Measurements from ENCODE around the gene NUDT14.

The NUDT14 gene

DNA sequence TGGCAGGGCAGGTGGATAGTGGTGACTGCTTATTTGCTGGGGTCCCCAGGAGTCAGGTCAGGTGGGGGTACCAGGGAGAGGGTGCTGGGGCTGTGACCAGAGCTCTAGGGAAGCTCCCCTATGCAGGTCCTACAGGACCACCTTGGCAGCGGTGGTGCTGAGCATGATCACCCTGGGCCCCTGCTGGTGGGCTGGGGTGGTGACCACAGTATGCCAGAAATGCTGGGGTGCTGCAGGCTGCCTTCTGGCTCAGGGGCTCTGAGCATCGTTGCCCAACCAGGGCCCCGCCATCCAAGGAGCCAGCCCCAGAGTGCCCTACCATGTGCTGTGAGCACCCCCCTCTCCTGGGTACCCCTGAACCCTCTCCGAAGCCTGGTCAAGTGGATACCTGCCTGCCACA, 17.5 kb upstream of the NUDT14 start:
- no peak for DNase-seq (ENCODE audit: low read depth)

DNA sequence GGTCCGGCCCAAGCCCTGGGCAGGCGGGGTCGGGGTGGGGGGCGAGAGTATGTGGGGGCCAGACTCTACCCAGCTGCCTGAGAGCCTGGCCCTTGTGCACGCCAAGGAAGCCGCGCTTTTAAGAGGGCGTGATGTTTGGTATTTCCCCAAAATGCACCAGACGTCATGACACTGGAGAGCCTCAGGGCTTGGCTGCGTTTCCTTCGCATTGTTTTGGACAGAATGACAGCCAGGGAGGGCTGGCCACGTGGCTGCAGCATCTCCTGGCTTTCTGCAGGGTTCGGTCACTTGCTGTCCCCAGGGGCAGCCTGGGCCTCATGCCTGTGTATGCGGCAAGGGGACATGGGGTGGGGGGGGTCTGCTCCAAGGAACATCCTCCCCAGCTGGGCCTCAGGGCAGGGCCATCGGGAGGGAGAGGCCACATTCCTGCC, 16.1 kb upstream of the NUDT14 start:
- DNase-seq (ENCODE audit: low read depth) = peak; percentile 22

DNA sequence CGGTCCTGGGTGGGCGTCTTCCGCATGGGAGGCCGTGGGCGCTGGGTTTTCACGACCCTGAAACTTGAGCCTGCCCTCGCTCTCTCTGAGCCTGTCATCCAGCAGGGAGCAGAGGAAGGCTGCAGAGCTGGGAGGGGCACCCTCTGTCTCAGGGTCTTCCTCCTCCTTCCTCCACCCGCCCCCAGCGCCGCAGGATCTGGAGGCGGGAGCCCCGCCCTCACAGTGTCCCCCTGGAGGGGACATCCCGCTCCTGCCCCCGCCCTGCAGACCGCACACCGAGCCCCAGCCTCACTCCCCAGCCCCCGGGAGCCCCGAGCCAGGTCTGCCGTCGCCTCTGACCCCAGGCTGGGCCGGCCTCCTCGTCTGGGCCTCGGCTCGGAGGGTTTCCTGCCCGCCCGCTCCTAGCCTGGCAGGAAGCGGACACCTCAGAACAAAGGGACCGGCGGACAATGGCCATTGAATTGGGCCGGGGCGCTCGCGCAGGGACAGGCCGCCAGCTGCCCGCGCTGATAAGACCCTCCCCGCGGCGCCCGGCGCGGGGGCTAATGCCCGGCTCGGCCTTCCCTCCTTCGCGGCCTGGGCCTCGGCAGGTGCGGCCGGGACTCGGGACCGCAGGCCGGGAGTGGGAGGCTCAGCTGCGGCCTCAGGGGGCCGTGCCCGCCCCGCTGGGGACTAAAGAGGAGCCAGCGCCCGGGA, 15.3 kb upstream of the NUDT14 start:
- DNase-seq (ENCODE audit: low read depth) = no peak

DNA sequence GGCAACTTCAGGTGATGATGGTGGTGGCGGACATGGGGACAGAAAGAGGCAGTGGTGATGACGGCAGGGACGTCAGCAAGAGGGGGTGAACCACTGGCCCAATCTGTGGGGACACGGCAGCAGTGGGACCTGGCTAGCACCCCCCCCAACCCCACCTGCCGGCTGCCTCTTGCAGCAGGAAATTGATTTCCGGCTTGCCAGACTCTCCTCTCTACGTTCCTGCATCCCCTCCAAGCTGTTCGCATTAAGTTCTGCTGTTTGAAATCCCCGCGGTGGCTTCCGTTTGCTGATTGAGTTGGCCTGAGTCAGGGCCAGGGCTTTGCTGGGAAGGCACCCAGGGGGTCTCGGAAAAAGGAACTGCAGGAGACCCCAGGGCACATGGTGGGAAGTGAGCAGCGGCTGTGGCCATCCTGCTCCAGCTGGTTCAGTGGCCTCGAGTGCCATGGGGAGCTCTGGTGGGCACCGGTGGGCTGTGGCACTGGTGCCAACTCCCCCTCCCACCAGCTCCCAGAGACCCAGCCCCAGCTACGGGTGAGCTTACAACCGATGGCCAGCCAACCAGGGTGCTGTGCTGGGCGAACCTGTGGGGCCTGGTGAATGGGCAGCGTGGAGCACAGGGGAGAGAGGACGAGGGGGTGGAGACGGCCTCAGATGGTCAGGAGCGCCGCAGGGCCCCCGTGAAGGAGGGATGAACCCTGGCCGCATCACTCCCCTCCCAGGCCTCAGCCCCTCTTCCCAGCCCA, 14.6 kb upstream of the NUDT14 start:
- DNase-seq (ENCODE audit: low read depth) = no peak

DNA sequence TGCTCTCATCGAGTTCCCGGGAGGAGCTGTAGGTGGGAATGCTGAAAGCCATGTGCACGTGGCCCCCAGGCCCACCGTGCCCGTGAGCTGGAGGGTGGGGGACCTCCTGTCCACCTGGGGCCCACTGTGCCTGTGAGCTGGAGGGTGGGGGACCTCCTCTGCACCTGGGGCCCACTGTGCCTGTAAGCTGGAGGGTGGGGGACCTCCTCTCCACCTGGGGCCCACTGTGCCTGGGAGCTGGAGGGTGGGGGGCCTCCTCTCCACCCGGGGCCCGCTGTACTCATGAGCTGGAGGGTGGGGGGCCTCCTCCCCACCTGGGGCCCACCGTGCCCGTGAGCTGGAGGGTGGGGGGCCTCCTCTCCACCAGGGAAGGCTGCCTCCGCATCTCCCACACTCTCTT, 13.9 kb upstream of the NUDT14 start:
- no peak for DNase-seq (ENCODE audit: low read depth)

DNA sequence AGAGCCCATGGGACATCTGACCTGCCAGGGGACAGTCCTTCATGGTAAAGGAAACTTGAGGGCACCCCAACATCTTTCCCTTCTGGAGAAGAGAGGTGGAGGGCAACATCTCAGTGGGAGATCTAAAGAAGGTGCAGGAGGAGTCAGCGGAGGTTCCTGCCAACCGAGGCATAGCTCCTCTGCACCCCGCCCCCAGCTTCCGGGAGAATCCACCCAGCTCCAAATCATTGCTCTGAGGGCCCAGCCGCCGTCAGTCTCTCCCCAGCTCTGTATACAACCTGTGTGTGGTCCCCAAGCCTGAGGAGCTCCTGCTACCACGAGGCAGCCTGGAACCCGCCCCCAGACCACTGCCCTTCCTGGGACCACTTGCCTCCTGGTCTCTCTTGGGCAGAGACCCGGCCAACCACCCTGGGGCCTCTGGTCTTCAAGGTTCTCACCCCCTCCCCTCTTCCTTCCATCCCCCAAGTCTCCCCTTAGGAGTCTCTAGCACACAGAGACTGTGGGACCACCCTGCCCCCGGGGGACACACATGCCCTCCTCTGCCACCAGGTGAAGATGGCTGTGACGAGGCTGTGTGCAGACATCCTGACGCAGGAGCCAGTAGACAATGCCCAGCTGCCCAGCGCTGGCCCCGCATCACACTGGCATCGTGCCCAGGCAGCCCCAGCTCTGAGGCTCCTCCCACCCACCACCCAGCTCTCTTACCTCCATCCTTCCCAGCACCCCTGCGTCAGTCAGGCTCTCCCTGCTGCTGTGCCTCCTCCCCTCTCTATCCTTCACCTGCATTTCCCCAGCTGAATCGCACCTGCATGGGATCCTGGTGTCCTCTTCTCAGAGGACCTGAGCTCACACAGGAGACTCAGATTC, 13.0 kb upstream of the NUDT14 start:
- no peak for DNase-seq (ENCODE audit: low read depth)

DNA sequence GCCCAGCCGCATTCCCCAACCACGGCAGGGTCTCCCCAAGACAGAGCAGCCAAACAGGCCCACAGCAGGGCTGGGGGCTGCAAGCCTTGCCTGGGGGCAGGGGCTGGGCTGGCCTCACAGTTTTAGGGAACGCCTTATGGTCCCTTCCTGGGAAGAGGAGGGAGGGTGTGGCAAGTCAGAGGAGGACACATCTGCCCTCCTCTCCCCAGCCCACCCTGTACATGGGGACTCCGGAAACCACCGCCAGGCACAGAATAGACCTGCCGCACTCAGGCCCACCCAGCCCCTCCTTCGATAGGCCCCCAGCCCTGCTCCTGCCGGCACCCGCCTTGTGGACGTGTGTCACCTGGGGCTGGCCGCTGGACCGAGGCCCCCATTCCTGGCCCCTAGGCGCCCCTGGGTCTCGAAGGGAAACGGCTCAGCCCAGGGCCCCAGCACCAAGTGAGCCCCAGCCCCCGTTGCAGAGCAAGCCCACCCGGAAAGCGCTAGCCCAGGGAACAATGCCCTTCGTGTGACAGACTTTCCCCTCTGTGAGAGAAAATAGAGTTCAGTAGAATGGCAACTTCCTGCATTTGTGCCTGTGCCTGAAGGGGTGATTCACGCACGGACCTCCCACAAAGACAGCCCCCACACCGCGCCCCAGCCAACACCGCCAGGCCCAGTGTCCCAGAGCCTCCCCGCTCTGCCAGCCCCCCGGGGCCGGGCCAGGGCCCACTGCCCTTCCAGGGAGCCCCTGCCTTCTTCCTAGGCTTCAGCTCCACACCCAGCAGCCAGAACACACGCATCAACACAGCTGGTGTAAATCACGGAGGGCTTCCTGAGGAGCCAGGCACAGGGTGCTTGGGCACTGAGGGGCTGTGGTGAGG, 12.0 kb upstream of the NUDT14 start:
- no peak for DNase-seq (ENCODE audit: low read depth)

DNA sequence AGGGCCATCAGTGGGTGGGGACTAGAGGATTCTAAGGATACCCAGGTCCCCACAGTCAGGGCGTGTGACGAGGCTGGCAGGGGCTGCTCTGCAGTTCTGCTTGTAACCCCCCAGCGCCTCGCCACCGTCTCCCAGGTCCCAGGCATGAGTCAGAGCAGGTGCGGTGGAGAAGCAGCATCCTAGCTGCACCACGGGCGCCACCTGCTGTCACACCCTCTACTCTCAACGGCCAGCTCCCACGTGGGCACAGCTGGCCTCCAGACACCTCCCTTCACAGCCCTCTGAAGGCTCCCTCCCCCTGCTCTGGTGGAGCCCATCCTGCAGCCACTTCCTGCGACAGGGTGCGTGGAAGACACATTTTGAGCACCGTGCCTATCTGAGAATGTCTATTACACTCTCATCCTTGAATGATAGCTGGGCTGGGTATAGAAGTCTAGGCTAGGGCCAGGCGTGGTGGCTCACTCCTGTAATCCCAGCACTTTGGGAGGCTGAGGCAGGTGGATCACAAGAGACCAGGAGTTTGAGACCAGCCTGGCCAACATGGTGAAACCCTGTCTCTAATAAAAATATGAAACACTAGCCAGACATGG, 6.9 kb upstream of the NUDT14 start:
- no peak for DNase-seq (ENCODE audit: low read depth)

DNA sequence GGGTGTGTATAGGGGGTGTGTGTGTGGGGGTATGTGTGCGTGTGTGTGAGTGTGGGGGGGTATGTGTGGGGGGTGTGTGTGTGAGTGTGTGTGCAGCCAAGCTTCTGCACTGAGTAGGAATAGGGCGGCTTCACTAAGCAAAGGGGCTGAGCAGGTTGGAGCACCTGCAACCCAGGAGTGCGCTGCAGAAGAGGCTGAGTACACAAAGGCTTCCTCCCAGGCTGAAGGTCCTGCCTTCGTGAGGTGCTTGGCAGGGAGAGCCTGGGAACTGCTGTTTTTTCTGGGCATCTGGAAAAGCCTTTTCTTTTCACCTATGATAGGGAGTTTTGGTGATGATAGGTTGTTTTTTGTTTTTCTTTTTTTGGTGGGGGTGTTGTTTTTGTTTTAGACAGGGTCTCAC, 6.0 kb upstream of the NUDT14 start:
- no peak for DNase-seq (ENCODE audit: low read depth)

DNA sequence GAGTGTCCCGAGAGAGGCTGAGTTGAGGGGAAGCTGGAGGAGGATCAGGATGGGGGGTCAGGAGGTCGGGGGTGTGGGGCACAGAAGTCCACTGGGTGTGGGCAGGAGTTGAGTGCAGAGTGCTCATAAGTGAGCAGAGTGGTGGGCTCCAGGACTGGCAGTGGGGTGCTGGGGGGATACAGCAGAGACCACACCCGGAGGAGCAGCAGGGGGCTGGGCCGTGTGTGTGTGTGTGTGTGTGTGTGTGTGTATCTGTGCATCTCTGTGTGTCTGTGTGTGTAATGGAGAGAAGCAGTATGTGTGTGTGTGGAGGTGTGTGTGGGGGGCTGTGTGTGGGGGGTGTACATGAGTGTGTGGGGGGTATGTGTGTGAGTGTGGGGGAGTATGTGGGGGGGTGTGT, 4.9 kb upstream of the NUDT14 start:
- DNase-seq (ENCODE audit: low read depth) = no peak

DNA sequence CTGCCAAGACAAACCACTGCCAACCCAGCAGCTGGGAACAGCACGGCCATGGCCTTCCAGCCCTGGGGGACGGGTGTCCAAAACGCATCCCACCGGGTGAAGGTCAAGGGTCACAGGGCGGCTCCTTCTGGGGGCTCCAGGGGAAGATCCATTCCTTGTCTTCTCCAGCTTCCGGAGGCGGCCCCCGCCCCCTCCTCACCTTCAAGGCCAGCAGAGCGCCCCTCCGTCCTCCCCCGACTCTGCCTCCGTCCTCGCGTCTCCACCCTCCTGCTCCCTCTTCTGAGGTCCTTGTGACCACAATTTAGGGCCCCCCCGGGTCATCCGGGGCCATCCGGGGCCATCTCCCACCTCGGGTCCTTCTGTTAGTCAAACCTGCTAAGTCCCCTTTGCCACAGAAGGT, 3.9 kb upstream of the NUDT14 start:
- no peak for DNase-seq (ENCODE audit: low read depth)

DNA sequence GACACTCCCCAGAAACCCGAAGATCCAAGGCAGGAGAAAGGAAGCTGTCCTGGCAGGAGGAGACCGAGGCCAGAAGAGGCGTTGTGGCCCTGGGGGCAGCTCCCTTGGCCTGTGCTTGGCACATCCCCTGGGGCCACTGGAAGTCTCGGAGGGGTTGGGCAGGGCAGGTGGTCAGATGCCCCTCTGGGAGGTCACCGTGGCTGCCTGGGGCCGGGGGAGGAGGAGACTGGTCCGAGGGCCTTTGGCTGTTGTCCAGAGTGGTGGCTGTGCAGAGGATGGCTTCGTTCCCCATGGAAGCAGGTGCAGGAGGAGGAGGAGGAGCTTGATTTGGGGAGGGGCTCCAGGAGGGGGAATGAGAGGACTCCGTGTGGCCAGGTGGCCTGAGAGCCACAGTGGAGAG, 3.3 kb upstream of the NUDT14 start:
- DNase-seq (ENCODE audit: low read depth) = no peak

DNA sequence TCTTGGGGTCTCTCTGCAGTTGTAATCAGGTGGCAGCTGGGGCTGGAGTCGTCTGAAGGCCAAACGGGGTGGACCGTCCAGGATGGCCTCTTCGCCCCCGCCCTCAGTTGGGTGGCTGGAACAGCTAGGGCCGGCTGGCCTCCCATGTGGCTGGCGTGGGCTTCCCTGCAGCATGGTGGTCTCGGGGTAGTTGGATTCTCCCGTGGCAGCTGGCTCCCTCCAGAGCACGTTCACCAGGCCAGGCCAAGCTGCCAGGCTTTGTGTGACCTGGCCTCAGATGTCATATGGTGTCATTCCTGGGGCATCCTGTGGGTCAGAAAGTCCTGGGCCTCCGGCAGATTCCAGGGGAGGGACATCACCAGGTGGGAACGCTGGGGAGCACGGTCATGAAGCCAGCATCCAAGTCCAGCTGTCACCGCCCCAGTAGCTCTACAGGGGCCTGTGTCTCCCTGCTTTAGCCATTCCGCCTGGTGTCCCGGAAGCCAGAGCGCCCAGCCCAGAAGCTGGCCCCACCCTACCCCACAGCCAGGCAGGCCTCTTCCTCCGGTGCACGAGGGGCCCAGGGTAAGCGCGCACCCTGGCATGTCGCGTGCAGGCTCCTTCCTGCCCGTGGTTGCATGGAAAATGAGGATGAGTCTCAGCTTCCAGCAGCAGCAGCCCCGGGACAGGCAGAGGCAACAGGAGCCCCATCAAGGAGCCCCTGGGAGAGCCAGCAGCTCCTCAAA, 1.3 kb upstream of the NUDT14 start:
- DNase-seq (ENCODE audit: low read depth) = no peak

DNA sequence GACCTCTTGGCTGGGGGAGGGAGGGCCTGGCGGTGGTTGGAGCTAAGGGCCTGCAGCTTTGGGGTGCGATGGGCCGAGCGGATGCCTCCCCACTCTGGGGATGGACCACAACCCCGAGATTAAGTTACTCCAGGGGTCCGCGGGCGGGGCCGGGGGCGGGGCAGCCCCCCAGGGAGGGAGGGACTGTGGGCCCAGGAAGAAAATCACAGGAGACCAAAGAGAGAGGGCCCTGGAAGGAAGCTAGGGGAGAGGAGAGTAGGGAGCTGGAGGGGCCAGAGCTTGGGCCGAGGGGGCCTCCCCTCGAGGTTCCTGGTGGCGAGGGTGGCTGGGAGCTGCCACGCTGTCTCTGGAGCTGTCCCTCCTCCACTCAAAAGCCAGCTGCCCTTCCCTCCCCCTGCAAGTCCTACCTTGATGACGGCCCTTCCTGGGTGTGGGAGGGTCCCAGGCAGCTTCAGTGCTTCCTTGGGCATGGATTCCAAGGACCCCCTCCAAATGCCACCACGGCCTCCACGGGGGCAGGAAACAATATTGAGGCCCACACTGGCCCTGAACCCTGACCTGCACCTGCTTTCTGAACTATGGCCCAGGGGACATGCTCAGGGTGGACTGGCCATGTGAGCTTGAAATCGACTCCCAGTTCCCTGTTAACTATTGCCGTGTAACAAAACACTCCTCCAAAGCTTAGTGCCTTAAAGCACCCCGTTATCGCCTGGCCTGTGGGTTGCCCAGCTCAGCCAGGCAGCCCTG, 610 bp upstream of the NUDT14 start:
- DNase-seq (ENCODE audit: low read depth) = no peak

DNA sequence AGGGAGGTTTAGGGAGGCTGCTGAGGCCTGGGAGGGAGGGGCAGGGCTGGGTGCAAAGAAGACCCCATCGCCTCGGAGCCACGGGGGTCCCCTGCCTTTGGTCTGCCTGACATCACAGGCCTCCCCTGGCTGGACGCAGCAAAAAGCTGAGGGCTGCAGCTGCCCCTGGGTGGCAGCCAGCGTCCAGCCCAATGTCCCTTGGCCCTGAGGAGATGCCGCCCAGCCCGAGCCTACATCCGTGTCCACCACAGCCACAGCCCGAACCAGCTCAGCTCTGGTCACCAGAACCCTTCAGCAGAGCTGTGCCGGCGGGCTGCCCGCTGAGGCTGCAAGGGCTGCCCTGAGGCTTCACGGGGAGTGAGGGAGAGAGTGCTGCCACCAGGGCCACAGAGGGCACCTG, 1.9 kb downstream of the NUDT14 start:
- DNase-seq (ENCODE audit: low read depth) = no peak

DNA sequence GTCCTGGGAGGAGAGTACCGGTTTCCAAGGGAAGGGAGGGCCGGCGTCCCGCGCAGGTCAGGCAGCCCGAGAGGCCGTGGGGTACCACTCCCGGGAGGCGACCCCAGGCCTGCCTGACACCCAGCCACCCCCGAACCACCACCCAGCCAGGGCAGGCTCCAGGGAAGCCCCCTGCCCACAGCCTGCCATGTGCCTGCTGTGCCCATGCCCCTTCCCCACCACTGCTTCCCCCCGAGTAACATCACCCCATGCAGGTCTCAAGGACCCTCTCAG, 2.3 kb downstream of the NUDT14 start:
- DNase-seq (ENCODE audit: low read depth) = no peak

DNA sequence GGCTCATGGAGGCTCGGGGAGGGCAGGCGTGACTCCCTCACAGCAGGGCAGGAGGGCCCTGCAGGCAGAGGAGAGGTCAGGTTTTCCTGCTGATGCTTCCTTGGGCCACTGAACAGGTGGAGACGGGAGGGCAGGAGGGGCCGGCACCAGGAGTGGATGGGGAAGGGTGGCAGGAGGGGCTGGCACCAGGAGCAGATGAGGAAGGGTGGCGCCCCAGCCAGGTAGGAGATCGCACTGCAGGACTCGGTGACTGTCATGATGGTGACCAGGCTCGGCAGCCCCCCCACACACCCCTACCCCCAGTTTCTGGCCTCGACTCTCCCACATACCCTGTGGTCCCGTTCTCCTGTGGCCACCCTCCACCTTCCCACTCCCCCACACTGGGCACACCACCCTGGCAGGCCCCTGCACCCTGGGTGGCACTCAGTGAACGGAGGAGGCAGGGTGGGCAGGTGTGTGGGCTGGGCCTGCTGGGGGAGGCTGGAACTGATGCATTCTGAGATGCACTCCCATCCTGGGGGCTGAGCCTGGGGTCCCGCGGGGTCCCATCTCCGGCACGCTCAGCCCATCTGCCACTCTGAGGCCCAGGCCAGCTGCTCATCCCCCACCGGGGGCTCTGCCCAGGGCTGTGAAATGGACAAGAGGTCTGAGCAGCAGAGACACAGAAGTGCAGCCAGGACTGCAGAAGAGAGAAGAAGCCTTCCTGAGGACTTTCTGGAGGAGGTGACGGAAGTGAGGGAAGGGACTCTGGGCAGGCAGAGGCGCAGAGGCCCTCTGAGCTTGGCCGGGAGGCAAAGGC, 2.8 kb downstream of the NUDT14 start:
- DNase-seq (ENCODE audit: low read depth) = no peak

DNA sequence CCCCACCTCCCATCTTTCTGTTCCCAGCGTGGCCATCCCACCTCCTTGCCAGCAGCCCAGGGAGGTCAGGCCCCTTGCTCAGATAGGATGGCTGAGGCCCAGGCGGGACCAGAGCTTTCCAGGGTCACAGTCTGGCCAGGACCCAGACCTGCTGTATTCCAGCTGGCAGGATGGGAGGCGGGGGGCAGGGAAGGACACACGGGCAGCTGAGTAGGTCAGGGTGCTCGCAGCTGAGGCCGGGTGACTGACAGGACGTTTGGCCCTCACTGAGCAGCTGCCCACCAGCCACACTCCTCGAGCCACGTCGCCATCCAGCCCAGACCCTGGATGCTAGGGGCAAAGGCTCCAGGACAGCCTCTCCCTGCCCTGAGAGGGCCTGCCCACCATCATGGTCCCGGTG, 4.0 kb downstream of the NUDT14 start:
- DNase-seq (ENCODE audit: low read depth) = no peak

DNA sequence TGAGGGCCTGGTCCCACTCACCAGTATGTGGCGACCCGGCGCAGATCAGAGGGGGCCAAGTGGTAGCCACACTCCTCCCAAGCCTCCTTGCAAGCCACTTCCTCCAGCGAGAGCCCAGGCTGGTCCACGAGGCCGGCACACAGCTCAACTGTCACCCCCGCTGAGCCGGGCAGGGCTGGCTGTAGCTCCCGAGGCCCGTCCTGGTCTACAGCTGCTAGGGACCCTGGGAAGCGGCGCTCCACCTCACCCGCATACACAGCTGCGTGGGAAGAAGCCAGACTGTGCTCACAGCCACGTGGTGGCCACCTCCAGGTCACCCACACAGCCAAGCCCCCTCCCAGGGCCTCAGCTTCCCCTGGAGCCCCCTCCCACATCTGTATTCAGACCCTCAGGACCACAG, 4.6 kb downstream of the NUDT14 start:
- DNase-seq (ENCODE audit: low read depth) = no peak

Data from stromal cell of bone marrow (primary cell).